GM19372 (cell line): ENCODE results near the gene BUB3.

ENCODE experiments used
- ATAC-seq: cut with Tn5 transposase; IDR thresholded peaks from one replicate; pipeline ENCODE4 v1.9.1; 2021; ENCODE audit warnings: mild to moderate bottlenecking, low read depth, moderate library complexity; ENCODE audit not compliant: unreplicated experiment

Gene BUB3

DNA sequence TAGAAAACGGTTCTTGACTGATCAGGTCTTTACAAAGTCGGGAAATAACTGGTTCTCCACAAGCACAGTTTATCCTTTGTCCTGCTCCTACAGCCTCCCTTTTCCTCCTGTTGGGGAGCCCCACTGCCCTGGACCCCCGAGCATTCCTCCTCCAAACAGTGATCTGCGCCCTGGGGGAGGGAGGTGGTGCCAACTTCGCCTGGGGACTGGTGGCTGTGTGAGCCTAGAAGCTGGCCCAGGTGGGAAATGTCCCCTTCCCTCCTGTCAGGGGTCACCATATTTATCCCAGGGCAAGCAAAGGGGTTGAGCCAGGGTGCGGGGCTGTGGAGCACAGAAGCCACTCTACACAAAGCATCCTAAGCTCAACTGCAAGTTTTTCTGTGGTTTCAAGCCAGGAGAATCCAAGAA is 13.2 kb upstream of the BUB3 start:
- ATAC-seq = no peak

- ATAC-seq = no peak
These were observed 12.2 kb upstream of the BUB3 start for GRCh38 chr10:123141791-123142700.

- no peak for ATAC-seq
These were observed 11.5 kb upstream of the BUB3 start for GRCh38 chr10:123142701-123143161.

DNA sequence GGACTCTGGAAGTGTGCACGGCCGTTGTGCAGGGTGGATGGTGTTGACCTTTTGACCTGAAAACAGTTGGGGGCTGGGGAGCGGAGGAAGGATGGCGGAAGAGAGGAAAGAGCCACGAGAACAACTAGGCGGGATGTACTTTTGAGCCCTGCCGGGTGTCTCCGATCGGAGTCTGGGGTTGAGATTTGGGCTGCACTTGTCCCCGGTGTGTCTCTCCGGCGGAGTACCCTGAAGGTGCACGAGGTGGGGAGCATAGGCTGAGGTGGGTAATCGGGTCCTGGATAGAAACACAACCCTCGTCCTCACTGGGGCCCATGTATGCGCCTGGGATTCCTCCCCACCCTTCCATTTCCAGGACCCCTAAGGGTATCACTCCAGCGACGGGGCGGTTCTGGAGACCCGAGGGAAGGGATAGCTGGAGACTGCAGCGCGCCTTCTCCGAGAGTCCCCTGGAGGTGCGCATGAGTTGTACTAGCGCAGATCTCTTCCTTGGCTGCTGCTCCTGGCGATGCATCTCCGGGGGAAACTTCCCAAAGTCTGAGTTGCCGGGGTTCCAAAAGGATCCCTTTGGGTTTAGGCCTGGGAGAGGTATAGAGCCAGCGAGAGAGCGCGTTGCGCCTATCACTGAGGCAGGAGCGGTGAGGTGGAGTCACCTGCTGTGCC is 10.9 kb upstream of the BUB3 start:
- no peak for ATAC-seq

- no peak for ATAC-seq
These were observed 10.4 kb upstream of the BUB3 start for GRCh38 chr10:123143825-123144168.

DNA sequence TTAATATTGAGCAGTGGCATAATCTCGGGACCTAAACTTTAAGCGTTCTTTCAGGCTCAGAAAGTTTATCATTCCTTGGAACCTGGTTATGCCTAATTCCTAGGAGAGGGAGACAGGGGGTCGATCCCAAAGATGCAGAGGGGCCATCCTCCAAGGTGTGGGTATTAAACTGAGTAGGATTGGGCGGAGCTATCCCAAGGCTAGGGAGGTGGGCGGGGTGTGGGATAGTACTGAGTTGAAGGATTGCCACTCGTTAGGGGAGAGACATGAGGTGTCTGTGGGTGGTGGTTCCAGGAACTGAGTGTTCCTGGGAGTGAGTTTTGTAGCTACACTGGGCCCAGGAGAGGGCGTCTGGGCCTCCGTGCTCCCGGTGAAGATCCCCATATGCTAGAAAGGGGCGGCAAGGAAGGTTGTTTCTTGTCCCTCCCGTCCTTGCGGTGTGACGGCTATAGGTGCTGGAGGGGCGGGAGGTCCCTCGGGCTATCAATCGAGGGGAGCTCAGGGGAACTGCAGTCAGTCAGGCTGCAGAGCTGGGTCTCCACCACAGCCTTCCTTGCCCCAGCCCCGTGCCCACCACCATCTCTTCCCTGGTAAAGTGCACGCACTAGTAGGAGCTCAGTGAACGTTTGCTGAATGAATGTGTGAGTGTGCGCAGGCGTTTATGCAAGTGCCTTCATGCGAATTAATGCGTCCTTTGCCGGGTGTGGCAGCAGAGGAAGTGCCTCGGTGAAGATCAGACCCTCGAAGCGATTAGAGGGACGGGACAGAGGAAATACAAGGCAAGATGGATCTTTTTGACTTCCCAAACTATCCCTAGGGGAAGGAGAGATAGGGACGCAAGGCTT is 9.3 kb upstream of the BUB3 start:
- no peak for ATAC-seq

DNA sequence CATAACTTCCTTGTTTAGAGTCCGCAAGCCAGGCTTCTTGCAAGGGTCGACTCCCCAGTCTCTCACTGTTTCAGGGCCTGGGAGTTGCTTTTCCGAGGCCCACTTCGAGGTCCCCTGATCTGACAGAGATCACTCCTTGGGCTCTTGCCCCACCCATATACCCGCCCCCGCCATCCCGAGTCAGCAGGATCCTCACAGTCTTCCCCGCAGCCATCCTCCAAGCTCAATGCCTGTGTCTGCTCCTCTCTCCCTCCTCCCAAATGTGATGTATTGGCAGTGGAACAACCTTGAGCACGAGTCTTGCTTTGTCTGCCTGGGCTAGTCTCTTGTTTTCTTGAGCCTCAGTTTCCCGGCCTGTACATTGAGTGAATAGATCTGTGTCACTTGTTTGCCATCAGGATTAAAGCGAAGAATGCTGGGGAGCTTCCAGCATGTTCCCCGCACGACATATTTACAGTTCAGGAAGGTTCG is 8.6 kb upstream of the BUB3 start:
- ATAC-seq = no peak

GRCh38 chr10:123146013-123146893 is 7.9 kb upstream of the BUB3 start:
- no peak for ATAC-seq

- no peak for ATAC-seq
These were observed 7.1 kb upstream of the BUB3 start for GRCh38 chr10:123146894-123147634.

GRCh38 chr10:123147635-123148413 is 6.4 kb upstream of the BUB3 start, which contains the start of gene HMX2:
HMX2 (plus strand) TSS chr10:123148136; CDS start chr10:123148379, 243 bp downstream.
- ATAC-seq = no peak

- ATAC-seq = no peak
These were observed 5.6 kb upstream of the BUB3 start for GRCh38 chr10:123148414-123149161.

GRCh38 chr10:123149162-123149567 is 5.0 kb upstream of the BUB3 start:
- no peak for ATAC-seq

DNA sequence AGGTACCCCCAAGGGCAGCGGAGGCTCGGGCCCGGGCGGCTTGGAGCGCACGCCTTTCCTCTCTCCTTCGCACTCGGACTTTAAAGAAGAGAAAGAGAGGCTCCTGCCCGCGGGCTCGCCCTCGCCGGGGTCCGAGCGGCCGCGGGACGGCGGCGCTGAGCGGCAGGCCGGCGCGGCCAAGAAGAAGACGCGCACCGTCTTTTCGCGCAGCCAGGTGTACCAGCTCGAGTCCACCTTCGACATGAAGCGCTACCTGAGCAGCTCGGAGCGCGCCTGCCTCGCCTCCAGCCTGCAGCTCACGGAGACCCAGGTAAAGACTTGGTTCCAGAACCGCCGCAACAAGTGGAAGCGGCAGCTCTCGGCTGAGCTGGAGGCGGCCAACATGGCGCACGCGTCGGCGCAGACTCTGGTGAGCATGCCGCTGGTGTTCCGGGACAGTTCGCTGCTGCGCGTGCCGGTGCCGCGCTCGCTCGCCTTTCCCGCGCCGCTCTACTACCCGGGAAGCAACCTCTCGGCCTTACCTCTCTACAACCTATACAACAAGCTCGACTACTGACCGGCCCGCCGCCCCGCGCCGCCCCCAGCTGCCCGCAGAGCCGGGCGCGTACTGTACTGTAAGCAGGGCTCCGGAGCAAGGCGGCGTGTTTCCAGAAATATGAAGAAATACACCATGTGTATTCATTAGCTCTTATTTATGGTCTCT is 4.5 kb upstream of the BUB3 start:
- no peak for ATAC-seq

GRCh38 chr10:123150271-123150985 is 3.8 kb upstream of the BUB3 start:
- ATAC-seq = no peak

DNA sequence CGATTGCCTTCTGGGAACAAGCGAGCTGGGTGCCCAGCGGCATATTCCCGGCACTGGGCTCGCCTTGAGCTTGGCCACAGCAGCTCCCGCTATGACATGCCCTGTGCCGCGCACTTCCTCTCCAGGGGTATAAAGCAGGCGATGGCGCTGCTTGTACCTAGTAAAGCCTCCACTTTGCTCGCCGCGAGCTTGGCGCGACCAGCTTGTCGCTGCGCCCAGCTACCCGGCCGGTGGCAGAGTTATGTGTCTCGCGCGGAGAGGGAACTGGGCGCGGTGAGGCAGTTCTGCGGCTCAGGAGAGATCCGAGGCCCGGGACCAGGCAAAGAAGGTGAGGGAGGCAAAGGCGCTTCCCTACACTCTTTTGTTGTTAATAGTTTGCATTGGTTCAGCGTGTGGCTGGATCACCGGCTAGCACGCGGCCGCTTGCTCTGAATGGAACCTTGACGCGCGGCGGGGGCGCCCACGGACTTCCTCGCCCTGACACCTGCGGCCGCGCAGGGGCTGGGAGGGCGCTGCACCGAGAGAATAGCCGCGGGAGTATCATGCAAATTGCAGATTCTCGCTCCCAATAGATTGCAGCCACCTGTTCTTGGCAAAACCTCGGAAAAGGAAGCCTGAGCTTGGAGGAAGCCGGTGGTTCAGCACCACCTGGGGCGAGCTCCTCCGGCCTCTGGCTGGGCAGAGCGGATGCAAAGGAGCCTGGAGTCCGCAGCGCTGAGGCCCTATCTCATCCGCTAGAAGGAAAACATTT is 3.0 kb upstream of the BUB3 start:
- no peak for ATAC-seq

DNA sequence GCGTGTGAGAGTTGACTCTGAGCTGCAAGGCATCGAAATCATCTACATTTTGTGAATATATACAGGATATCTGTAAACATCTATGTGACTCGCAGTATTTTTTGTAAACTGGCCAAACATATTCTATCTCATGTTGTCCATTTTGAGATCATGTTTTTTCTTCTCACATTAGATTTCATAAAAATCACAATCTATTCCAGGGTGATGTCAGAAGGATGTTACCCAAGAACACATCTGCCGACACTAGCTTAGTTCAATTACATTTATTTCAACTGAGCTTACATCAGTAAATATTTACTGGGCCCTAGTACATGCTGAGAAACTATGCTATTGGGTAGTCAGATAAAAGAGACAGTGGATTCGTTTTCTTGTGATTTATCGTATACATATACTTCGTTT is 2.5 kb upstream of the BUB3 start:
- ATAC-seq = no peak
